PC-9 (cell line): ENCODE results near the gene ZNF350.

ENCODE experiments used
- CTCF ChIP-seq: fragments of 200-600 bp; sonication (generic); conservative IDR thresholded peaks from 2 replicates; pipeline ENCODE4 v1.6.1; 2017; ENCODE audit warnings: mixed run types, antibody characterized with exemption, mild to moderate bottlenecking, moderate library complexity
- EZH2 ChIP-seq: fragments of 200-600 bp; sonication (generic); IDR thresholded peaks from 2 replicates; pipeline ENCODE4 v1.8.0; 2017; ENCODE audit warnings: antibody characterized with exemption, low read depth

GRCh38 chr19:51944798-51945552 lies 41.7 kb downstream of the ZNF350 start:
- TF ChIP-seq CTCF (no peak), EZH2 (no peak)
